Measurements from ENCODE around the gene ITGB7. TPM values are rescaled to one million over a fixed set of nuclear protein-coding genes. Genes with fewer than 3 reads are reported as not detected.

Gene ITGB7
- total and polyA plus RNA-seq, 9 of the 15 experiments (the other 6 are each of a cell fraction or from before 2014, with no cell fraction given) = 0.06 to 2.0 (median 0.67) TPM

DNA sequence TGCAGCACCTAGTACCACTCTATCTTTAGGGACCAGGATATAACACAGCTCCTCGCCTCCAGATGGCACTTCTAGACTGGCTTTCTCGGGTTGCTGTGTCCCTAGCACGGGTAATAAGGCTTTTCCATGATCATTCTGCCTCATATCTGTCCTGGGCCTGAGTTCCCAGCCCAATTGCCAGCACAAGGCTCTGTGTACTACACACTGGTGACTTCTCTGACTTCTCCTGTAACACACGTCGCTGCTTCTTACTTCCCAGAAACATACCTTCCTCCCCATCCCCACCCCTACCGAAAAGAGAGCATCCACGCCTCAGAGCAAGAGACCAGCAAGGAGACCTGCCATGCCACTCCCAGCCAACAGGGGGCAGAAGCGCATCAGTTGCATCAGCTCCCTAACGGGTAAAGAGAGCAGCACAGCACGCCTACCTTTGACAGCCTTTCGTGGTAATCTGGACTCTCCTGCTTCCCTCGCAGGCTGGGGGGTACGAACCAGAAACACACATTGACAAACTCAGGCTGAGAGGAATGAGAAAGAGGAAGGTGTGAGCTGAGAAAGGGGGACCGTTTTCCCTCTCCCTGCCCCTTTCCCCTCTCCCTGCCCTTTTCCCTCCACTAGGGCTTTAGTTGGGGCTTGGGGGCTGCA, 47.7 kb downstream of the ITGB7 start (continued):
- TF ChIP-seq, protein P1, sequence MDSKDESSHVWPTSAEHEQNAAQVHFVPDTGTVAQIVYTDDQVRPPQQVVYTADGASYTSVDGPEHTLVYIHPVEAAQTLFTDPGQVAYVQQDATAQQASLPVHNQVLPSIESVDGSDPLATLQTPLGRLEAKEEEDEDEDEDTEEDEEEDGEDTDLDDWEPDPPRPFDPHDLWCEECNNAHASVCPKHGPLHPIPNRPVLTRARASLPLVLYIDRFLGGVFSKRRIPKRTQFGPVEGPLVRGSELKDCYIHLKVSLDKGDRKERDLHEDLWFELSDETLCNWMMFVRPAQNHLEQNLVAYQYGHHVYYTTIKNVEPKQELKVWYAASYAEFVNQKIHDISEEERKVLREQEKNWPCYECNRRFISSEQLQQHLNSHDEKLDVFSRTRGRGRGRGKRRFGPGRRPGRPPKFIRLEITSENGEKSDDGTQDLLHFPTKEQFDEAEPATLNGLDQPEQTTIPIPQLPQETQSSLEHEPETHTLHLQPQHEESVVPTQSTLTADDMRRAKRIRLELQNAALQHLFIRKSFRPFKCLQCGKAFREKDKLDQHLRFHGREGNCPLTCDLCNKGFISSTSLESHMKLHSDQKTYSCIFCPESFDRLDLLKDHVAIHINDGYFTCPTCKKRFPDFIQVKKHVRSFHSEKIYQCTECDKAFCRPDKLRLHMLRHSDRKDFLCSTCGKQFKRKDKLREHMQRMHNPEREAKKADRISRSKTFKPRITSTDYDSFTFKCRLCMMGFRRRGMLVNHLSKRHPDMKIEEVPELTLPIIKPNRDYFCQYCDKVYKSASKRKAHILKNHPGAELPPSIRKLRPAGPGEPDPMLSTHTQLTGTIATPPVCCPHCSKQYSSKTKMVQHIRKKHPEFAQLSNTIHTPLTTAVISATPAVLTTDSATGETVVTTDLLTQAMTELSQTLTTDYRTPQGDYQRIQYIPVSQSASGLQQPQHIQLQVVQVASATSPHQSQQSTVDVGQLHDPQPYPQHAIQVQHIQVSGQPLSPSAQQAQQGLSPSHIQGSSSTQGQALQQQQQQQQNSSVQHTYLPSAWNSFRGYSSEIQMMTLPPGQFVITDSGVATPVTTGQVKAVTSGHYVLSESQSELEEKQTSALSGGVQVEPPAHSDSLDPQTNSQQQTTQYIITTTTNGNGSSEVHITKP (IDR thresholded peaks at IDR 0.05; ENCODE audit: partially characterized antibody) = peak; percentile 79
- TF ChIP-seq MCM7 (IDR thresholded peaks at IDR 0.05) (no peak), ZNF24 (IDR thresholded peaks at IDR 0.05) (peak; percentile 76; the same call in 1 of the 2 replicates), MAFG (tag; conservative IDR thresholded peaks at IDR 0.05) (no peak), MAZ (CRISPR knock-in tag; conservative IDR thresholded peaks at IDR 0.05 in 1 of 2, IDR thresholded peaks at IDR 0.05 in 1 of 2) (peak; percentile 38 to 85; a peak in 2 of 4 replicates), FOXK2 (conservative IDR thresholded peaks at IDR 0.05 in 1 of 2, IDR thresholded peaks at IDR 0.05 in 1 of 2; ENCODE audit: low read depth in 2 of 2) (peak; percentile 34 to 60; a peak in 2 of 4 replicates), ZNF140 (CRISPR knock-in tag; IDR thresholded peaks at IDR 0.05) (no peak), ZFP30 (CRISPR knock-in tag; IDR thresholded peaks at IDR 0.05; ENCODE audit: borderline replicate concordance) (no peak), TCF3 (CRISPR knock-in tag; IDR thresholded peaks at IDR 0.05) (peak; percentile 21; the same call in 1 of the 2 replicates)
- TF ChIP-seq, protein P2, sequence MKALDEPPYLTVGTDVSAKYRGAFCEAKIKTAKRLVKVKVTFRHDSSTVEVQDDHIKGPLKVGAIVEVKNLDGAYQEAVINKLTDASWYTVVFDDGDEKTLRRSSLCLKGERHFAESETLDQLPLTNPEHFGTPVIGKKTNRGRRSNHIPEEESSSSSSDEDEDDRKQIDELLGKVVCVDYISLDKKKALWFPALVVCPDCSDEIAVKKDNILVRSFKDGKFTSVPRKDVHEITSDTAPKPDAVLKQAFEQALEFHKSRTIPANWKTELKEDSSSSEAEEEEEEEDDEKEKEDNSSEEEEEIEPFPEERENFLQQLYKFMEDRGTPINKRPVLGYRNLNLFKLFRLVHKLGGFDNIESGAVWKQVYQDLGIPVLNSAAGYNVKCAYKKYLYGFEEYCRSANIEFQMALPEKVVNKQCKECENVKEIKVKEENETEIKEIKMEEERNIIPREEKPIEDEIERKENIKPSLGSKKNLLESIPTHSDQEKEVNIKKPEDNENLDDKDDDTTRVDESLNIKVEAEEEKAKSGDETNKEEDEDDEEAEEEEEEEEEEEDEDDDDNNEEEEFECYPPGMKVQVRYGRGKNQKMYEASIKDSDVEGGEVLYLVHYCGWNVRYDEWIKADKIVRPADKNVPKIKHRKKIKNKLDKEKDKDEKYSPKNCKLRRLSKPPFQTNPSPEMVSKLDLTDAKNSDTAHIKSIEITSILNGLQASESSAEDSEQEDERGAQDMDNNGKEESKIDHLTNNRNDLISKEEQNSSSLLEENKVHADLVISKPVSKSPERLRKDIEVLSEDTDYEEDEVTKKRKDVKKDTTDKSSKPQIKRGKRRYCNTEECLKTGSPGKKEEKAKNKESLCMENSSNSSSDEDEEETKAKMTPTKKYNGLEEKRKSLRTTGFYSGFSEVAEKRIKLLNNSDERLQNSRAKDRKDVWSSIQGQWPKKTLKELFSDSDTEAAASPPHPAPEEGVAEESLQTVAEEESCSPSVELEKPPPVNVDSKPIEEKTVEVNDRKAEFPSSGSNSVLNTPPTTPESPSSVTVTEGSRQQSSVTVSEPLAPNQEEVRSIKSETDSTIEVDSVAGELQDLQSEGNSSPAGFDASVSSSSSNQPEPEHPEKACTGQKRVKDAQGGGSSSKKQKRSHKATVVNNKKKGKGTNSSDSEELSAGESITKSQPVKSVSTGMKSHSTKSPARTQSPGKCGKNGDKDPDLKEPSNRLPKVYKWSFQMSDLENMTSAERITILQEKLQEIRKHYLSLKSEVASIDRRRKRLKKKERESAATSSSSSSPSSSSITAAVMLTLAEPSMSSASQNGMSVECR (CRISPR knock-in tag; IDR thresholded peaks at IDR 0.05) = no peak
- TF ChIP-seq, protein P3, sequence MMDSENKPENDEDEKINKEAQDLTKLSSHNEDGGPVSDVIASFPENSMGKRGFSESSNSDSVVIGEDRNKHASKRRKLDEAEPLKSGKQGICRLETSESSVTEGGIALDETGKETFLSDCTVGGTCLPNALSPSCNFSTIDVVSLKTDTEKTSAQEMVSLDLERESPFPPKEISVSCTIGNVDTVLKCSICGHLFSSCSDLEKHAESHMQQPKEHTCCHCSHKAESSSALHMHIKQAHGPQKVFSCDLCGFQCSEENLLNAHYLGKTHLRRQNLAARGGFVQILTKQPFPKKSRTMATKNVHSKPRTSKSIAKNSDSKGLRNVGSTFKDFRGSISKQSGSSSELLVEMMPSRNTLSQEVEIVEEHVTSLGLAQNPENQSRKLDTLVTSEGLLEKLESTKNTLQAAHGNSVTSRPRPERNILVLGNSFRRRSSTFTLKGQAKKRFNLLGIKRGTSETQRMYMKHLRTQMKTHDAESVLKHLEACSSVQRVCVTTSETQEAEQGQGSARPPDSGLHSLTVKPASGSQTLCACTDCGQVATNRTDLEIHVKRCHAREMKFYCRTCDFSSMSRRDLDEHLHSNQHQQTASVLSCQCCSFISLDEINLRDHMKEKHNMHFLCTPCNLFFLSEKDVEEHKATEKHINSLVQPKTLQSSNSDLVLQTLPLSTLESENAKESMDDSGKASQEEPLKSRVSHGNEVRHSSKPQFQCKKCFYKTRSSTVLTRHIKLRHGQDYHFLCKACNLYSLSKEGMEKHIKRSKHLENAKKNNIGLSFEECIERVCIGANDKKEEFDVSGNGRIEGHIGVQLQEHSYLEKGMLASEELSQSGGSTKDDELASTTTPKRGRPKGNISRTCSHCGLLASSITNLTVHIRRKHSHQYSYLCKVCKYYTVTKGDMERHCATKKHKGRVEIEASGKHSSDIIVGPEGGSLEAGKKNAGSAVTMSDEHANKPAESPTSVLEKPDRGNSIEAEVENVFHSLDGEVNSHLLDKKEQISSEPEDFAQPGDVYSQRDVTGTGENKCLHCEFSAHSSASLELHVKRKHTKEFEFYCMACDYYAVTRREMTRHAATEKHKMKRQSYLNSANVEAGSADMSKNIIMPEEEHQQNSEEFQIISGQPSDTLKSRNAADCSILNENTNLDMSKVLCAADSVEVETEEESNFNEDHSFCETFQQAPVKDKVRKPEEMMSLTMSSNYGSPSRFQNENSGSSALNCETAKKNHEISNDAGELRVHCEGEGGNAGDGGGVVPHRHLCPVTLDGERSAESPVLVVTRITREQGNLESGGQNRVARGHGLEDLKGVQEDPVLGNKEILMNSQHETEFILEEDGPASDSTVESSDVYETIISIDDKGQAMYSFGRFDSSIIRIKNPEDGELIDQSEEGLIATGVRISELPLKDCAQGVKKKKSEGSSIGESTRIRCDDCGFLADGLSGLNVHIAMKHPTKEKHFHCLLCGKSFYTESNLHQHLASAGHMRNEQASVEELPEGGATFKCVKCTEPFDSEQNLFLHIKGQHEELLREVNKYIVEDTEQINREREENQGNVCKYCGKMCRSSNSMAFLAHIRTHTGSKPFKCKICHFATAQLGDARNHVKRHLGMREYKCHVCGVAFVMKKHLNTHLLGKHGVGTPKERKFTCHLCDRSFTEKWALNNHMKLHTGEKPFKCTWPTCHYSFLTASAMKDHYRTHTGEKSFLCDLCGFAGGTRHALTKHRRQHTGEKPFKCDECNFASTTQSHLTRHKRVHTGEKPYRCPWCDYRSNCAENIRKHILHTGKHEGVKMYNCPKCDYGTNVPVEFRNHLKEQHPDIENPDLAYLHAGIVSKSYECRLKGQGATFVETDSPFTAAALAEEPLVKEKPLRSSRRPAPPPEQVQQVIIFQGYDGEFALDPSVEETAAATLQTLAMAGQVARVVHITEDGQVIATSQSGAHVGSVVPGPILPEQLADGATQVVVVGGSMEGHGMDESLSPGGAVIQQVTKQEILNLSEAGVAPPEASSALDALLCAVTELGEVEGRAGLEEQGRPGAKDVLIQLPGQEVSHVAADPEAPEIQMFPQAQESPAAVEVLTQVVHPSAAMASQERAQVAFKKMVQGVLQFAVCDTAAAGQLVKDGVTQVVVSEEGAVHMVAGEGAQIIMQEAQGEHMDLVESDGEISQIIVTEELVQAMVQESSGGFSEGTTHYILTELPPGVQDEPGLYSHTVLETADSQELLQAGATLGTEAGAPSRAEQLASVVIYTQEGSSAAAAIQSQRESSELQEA (IDR thresholded peaks at IDR 0.05; ENCODE audit: low read depth) = peak; percentile 33; the same call in 1 of the 2 replicates
